ENCODE measurements around the gene MON1A. TPM values are rescaled to one million over a fixed set of nuclear protein-coding genes. Genes with fewer than 3 reads are reported as not detected.

Gene MON1A
- total and polyA plus RNA-seq, 4 donors, result 7.5 to 11.4 (median 9.2) TPM

DNA sequence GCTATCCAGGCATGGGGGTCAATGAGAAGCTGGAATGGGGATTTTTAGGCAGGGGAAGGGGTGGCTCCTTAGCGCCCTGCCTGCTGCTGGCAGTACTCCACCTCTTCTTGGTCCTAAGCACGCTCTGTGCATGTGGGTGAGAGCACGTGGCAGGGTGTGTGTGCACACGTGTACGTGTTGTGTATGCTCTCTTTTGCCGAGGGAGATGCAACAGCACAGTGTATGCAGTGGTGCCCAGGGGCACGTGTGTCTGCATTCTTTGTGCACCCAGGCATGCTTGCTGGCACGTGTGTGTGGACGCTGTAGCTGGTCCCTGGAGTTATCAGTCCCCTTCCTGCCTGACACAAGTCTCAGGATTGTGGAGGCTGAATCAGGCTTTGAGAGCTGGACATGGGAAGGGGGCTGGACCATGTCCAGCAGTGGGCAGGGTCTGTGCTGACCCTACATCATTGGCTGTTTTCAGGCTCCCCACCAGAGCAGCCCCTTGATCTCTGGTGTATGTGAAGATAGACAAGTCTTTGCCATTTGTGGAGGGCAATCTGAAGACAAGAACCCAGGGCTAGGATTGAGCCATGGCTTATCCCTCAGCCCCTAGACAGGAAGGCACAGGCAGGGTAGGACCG is 58.0 kb downstream of the MON1A start:
- Histone ChIP-seq H3K4me1 (ENCODE audit: control insufficient read depth in 1 of 2, insufficient read depth in 2 of 2, low read length in 2 of 2) (no peaks in the 10 kb centered on the region), H3K9me3 (ENCODE audit: control insufficient read depth, low read length) (no peaks in the 10 kb centered on the region), H3K27ac (ENCODE audit: low read depth in 1 of 2, low read length in 2 of 2) (no peak overlapping the region), H3K36me3 (ENCODE audit: control insufficient read depth in 1 of 2, insufficient read depth in 2 of 2, low read length in 1 of 2) (no peaks in the 10 kb centered on the region), H3K27me3 (ENCODE audit: control insufficient read depth in 1 of 2, insufficient read depth in 2 of 2, low read length in 1 of 2) (no peaks in the 10 kb centered on the region), H3K4me3 (ENCODE audit: low read length in 2 of 2) (no peak overlapping the region)
- DNase-seq, result no peak
- ATAC-seq (ENCODE audit: low FRiP score), result no peak
- intact Hi-C loops (cut with DNase I), result no loop called here
- WGBS, 2 donors, result 50 to 63% methylated on average over 10 of the region's 10 CpGs

GRCh38 chr3:49869525-49870126 is 60.0 kb downstream of the MON1A start, which contains the start of gene CAMKV:
TSS of gene CAMKV (minus strand) at chr3:49869906. CDS start at chr3:49862388, 7,518 bp downstream.
- ATAC-seq (ENCODE audit: low FRiP score) (no peak), DNase-seq (no peak)
- Histone ChIP-seq H3K9me3 (ENCODE audit: control insufficient read depth, low read length) (no peaks in the 10 kb centered on the region), H3K27ac (ENCODE audit: low read depth in 1 of 2, low read length in 2 of 2) (no peak within 1 kb of the TSS), H3K4me3 (ENCODE audit: low read length in 2 of 2) (no peak within 1 kb of the TSS), H3K27me3 (ENCODE audit: control insufficient read depth in 1 of 2, insufficient read depth in 2 of 2, low read length in 1 of 2) (no peaks in the 10 kb centered on the region), H3K36me3 (ENCODE audit: control insufficient read depth in 1 of 2, insufficient read depth in 2 of 2, low read length in 1 of 2) (no peaks in the 10 kb centered on the region), H3K4me1 (ENCODE audit: control insufficient read depth in 1 of 2, insufficient read depth in 2 of 2, low read length in 2 of 2) (no peaks in the 10 kb centered on the region)
- WGBS, 2 donors, result 0 to 1% methylated on average over 55 to 59 of the region's 59 CpGs
- intact Hi-C loops (cut with DNase I), result no loop called here

- intact Hi-C loops (cut with DNase I), result no loop called here
- 2% methylated on average over 21 to 23 of the region's 23 CpGs for WGBS, 2 donors
- no peaks in the 10 kb centered on the region for H3K4me1 ChIP-seq (ENCODE audit: control insufficient read depth in 1 of 2, insufficient read depth in 2 of 2, low read length in 2 of 2)
- no peaks in the 10 kb centered on the region for H3K27me3 ChIP-seq (ENCODE audit: control insufficient read depth in 1 of 2, insufficient read depth in 2 of 2, low read length in 1 of 2)
- no peak for ATAC-seq (ENCODE audit: low FRiP score)
- H3K27ac ChIP-seq (ENCODE audit: low read depth in 1 of 2, low read length in 2 of 2), result no peak overlapping the region
- no peak for DNase-seq
- no peak overlapping the region for H3K4me3 ChIP-seq (ENCODE audit: low read length in 2 of 2)
- no peaks in the 10 kb centered on the region for H3K36me3 ChIP-seq (ENCODE audit: control insufficient read depth in 1 of 2, insufficient read depth in 2 of 2, low read length in 1 of 2)
- H3K9me3 ChIP-seq (ENCODE audit: control insufficient read depth, low read length), result no peaks in the 10 kb centered on the region
Observed at GRCh38 chr3:49868862-49869466, 60.6 kb downstream of the MON1A start.

GRCh38 chr3:49867871-49868321 is 61.7 kb downstream of the MON1A start:
- Histone ChIP-seq H3K27ac (ENCODE audit: low read depth in 1 of 2, low read length in 2 of 2) (no peak overlapping the region), H3K4me1 (ENCODE audit: control insufficient read depth in 1 of 2, insufficient read depth in 2 of 2, low read length in 2 of 2) (no peaks in the 10 kb centered on the region), H3K4me3 (ENCODE audit: low read length in 2 of 2) (no peak overlapping the region), H3K27me3 (ENCODE audit: control insufficient read depth in 1 of 2, insufficient read depth in 2 of 2, low read length in 1 of 2) (no peaks in the 10 kb centered on the region), H3K9me3 (ENCODE audit: control insufficient read depth, low read length) (no peaks in the 10 kb centered on the region), H3K36me3 (ENCODE audit: control insufficient read depth in 1 of 2, insufficient read depth in 2 of 2, low read length in 1 of 2) (no peaks in the 10 kb centered on the region)
- DNase-seq (no peak), ATAC-seq (ENCODE audit: low FRiP score) (no peak)
- 3 to 8% methylated on average over 7 of the region's 7 CpGs for WGBS, 2 donors
- intact Hi-C loops (cut with DNase I), result no loop called here

GRCh38 chr3:49867400-49867799 is 62.2 kb downstream of the MON1A start:
- WGBS, 2 donors, result 88 to 93% methylated on average over 1 of the region's 1 CpG
- intact Hi-C loops (cut with DNase I), result no loop called here
- H3K36me3 ChIP-seq (ENCODE audit: control insufficient read depth in 1 of 2, insufficient read depth in 2 of 2, low read length in 1 of 2), result no peaks in the 10 kb centered on the region
- no peaks in the 10 kb centered on the region for H3K9me3 ChIP-seq (ENCODE audit: control insufficient read depth, low read length)
- no peaks in the 10 kb centered on the region for H3K4me1 ChIP-seq (ENCODE audit: control insufficient read depth in 1 of 2, insufficient read depth in 2 of 2, low read length in 2 of 2)
- H3K27ac ChIP-seq (ENCODE audit: low read depth in 1 of 2, low read length in 2 of 2), result no peak overlapping the region
- DNase-seq, result no peak
- no peak for ATAC-seq (ENCODE audit: low FRiP score)
- H3K27me3 ChIP-seq (ENCODE audit: control insufficient read depth in 1 of 2, insufficient read depth in 2 of 2, low read length in 1 of 2), result no peaks in the 10 kb centered on the region
- H3K4me3 ChIP-seq (ENCODE audit: low read length in 2 of 2), result no peak overlapping the region

DNA sequence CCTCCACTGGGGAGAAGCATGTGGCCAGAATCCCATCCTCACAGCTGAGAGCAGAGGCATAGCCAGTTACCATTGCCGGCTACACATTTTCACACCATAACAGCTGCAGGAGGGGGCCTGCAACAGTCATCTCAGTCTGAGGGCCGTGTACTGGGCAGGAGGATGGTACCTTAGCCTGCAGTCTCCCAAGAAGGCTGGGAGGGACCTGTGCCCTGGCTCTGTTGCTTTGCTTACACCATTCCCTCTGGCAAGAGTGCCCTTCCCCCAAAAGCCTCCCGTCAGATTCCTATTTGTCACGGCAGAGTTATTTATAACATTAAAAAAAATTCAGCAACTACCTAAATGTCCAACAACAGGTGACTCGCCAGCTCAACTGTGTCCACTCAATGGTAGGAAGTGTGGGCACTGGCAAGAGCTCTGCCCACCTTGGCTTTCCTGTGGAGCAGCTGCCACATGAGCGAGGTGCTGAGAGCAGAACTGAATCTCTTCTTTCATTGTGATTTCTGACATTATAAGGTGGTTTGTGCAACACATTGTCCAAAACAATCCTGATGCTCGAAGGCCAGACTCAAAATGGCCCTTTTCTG is 64.3 kb downstream of the MON1A start:
- no peaks in the 10 kb centered on the region for H3K9me3 ChIP-seq (ENCODE audit: control insufficient read depth, low read length)
- no peaks in the 10 kb centered on the region for H3K4me1 ChIP-seq (ENCODE audit: control insufficient read depth in 1 of 2, insufficient read depth in 2 of 2, low read length in 2 of 2)
- ATAC-seq (ENCODE audit: low FRiP score) (no peak), DNase-seq (no peak)
- intact Hi-C loops (cut with DNase I), result no loop called here
- no peak overlapping the region for H3K4me3 ChIP-seq (ENCODE audit: low read length in 2 of 2)
- no peaks in the 10 kb centered on the region for H3K36me3 ChIP-seq (ENCODE audit: control insufficient read depth in 1 of 2, insufficient read depth in 2 of 2, low read length in 1 of 2)
- H3K27me3 ChIP-seq (ENCODE audit: control insufficient read depth in 1 of 2, insufficient read depth in 2 of 2, low read length in 1 of 2), result no peaks in the 10 kb centered on the region
- no peak overlapping the region for H3K27ac ChIP-seq (ENCODE audit: low read depth in 1 of 2, low read length in 2 of 2)
- WGBS, 2 donors, result 31 to 36% methylated on average over 7 of the region's 7 CpGs

DNA sequence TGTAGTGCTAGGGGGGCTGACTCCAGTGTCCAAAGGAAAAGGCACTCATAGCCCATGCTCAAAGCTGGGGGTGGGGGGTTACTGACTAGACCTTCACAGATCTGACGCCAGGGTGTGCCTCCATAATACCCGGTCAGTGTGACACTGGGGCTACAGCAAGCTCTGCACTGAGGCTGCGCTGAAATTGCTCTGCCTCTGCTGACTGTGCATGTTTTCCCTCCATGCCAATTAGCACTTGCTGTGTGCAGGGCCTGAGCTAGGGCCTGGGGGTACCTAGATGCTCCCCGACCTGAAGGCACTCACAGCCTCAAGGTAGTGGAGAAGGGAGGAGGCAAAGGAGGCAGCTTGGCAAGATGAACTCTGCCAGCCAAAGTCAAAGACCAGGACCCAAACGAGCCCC is 65.1 kb downstream of the MON1A start:
- 50 to 56% methylated on average over 5 of the region's 5 CpGs for WGBS, 2 donors
- Histone ChIP-seq H3K36me3 (ENCODE audit: control insufficient read depth in 1 of 2, insufficient read depth in 2 of 2, low read length in 1 of 2) (no peaks in the 10 kb centered on the region), H3K27ac (ENCODE audit: low read depth in 1 of 2, low read length in 2 of 2) (no peak overlapping the region), H3K4me3 (ENCODE audit: low read length in 2 of 2) (no peak overlapping the region), H3K9me3 (ENCODE audit: control insufficient read depth, low read length) (no peaks in the 10 kb centered on the region), H3K27me3 (ENCODE audit: control insufficient read depth in 1 of 2, insufficient read depth in 2 of 2, low read length in 1 of 2) (no peaks in the 10 kb centered on the region), H3K4me1 (ENCODE audit: control insufficient read depth in 1 of 2, insufficient read depth in 2 of 2, low read length in 2 of 2) (no peaks in the 10 kb centered on the region)
- ATAC-seq (ENCODE audit: low FRiP score) (no peak), DNase-seq (no peak)
- intact Hi-C loops (cut with DNase I), result no loop called here

GRCh38 chr3:49859576-49860305 is 69.9 kb downstream of the MON1A start:
- no peaks in the 10 kb centered on the region for H3K4me1 ChIP-seq (ENCODE audit: control insufficient read depth in 1 of 2, insufficient read depth in 2 of 2, low read length in 2 of 2)
- no peaks in the 10 kb centered on the region for H3K36me3 ChIP-seq (ENCODE audit: control insufficient read depth in 1 of 2, insufficient read depth in 2 of 2, low read length in 1 of 2)
- DNase-seq (no peak), ATAC-seq (ENCODE audit: low FRiP score) (no peak)
- 83 to 91% methylated on average over 12 of the region's 12 CpGs for WGBS, 2 donors
- intact Hi-C loops (cut with DNase I), result no loop called here
- H3K9me3 ChIP-seq (ENCODE audit: control insufficient read depth, low read length), result no peaks in the 10 kb centered on the region
- H3K27ac ChIP-seq (ENCODE audit: low read depth in 1 of 2, low read length in 2 of 2), result no peak overlapping the region
- H3K27me3 ChIP-seq (ENCODE audit: control insufficient read depth in 1 of 2, insufficient read depth in 2 of 2, low read length in 1 of 2), result no peaks in the 10 kb centered on the region
- no peak overlapping the region for H3K4me3 ChIP-seq (ENCODE audit: low read length in 2 of 2)

Data from aorta (tissue), 5 donors.